Mononuclear cell (primary cell): ENCODE results near the gene NTRK2. TPM values are rescaled to one million over a fixed set of nuclear protein-coding genes. Genes with fewer than 3 reads are reported as not detected.

Source experiments
- H3K27me3 ChIP-seq: 2 replicates; pipeline ENCODE4 v1.6.0; 2011; ENCODE audit warnings: low read length, control low read depth; ENCODE audit not compliant: insufficient read depth
- H3K4me1 ChIP-seq: 2 replicates; pipeline ENCODE4 v1.5.1; 2011; ENCODE audit warnings: mild to moderate bottlenecking, low read length, control low read depth; ENCODE audit not compliant: insufficient read depth
- H3K4me3 ChIP-seq: 2 replicates; pipeline ENCODE4 v1.5.1; 2011; ENCODE audit warnings: mild to moderate bottlenecking, low read length, moderate library complexity
- H3K9me3 ChIP-seq: 2 replicates; pipeline ENCODE4 v1.5.1; 2011; ENCODE audit warnings: low read depth, mild to moderate bottlenecking, control low read depth, low read length
- total RNA-seq: library from RNA; depleted of rRNA; stranded (reverse); fragments of >200 nt; gene quantifications from one replicate; pipeline ENCODE4 v1.2.3, GENCODE V29; 2012

NTRK2 gene
- total RNA-seq, 1 donor, result 0.10 TPM

DNA sequence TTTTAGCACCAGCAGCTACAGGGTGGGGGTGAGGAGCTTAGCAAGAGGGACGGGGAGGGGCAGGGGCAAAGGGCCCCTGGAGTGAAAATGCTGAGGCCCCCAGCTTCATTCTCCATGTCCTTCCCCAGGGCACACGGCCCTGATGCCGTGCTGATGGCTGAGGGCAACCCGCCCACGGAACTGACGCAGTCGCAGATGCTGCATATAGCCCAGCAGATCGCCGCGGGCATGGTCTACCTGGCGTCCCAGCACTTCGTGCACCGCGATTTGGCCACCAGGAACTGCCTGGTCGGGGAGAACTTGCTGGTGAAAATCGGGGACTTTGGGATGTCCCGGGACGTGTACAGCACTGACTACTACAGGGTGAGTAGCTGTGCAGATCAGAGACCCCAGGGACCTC is 285.6 kb downstream of the NTRK2 start:
- Histone ChIP-seq H3K27me3 (no peaks in the 10 kb centered on the region), H3K4me3 (no peak overlapping the region), H3K9me3 (no peaks in the 10 kb centered on the region), H3K4me1 (no peaks in the 10 kb centered on the region)

DNA sequence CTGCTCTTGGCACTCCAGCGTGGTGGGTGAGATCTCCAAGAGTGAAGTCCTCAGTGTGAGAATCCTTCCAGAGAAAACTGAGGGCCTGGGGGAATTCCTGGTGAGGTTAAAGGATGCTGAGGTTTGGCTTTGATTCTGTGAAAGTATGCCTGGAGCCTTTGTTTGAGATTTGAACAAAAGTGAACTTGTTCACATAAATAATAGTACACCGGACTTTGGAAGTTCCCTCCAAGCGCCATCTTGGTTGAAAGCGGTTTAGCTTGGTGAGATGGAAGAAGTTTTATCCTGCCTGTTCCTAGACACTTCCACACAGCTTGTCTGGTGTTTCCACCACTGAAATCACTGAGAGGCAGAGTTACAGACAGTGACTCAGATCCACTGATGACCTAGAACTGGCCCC is 286.4 kb downstream of the NTRK2 start:
- Histone ChIP-seq H3K4me3 (no peak overlapping the region), H3K9me3 (no peaks in the 10 kb centered on the region), H3K27me3 (no peaks in the 10 kb centered on the region), H3K4me1 (no peaks in the 10 kb centered on the region)

DNA sequence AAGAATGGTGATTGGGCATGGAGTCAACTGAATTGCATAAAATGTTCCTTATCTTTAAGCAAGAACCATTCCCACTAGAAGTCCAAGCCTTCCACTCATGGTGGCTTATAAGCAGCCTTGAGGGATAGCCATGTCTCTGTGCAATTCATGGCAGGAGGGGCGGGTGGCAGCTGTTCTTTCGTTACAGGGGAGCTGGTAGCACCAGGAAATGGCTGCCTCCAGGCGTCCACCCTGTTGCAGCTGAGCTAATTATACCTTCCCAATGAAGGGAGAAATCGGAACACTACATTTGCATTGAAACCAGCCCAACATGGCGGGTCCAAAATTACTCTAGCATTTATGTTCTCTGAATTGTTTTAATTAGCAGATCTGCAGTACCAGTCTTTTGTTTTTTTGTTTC is 289.8 kb downstream of the NTRK2 start:
- no peaks in the 10 kb centered on the region for H3K9me3 ChIP-seq
- no peaks in the 10 kb centered on the region for H3K4me1 ChIP-seq
- H3K27me3 ChIP-seq, result no peaks in the 10 kb centered on the region
- no peak overlapping the region for H3K4me3 ChIP-seq

DNA sequence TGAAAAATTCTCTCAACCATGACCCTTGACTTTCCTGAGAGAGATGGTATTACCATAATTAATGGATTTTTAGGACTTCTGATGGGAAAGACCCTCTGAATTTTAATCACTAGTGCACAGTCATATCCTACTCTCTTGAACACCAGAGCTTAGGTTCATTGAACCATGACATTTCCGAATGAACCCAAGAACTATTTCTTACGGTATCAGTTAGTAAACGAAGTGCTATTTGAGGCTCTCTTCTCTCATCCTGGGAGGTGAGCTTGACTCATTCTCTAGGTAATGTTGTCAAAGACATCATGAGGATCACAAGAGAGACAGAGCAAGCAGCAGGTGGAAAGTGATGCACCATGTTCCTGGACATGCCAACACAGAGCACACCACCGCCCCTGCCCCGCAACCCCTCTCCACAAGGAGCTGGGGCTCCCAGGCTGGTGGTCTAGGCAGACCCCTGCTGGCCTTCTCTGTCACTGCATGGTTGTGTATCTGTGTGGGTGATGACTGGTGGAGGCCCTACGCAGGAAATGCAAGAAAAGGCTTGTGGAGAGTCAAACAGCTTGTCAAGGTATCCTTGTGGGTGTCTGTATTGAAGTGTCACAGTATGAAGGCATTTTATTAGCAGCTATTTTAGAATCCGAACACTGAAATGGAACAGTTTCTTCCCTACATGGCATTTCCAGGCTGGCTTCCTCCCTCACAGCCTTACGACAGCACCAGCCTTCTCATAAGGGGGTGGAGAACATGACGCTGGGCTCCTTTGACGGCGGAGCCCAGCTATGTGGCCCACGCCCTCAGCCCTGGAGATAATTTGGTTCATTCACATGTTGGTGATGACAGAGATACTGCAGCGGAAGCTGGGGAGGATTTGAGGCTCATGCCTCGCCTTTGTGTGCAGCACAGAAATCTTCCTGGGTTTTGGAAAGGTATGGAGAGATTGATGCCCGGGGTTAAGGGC is 297.6 kb downstream of the NTRK2 start:
- no peaks in the 10 kb centered on the region for H3K4me1 ChIP-seq
- H3K9me3 ChIP-seq, result no peaks in the 10 kb centered on the region

DNA sequence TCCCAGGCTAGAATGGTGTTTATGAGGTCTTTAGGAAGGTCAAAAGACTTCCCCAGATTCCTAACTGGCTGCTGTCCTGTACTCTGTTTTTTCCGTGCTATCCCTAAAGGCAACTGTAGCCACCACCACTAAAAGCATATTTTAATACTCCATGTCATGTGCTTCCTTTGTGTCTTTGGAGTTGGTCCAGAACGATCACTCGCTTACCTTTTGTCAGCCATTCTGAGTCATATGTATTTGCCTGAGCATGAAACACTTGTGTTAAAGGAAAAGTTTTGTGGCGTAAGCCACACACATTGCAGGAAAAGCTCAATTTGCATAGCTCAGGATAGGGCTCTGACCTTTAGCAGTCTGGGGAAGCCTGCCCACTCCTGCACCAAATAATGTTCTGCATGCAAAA is 299.6 kb downstream of the NTRK2 start:
- no peak overlapping the region for H3K4me3 ChIP-seq
- H3K27me3 ChIP-seq, result no peaks in the 10 kb centered on the region
- no peaks in the 10 kb centered on the region for H3K9me3 ChIP-seq
- H3K4me1 ChIP-seq, result no peaks in the 10 kb centered on the region

More for the DNA sequence above, 297.6 kb downstream of the NTRK2 start:
- Histone ChIP-seq H3K4me3 (no peak overlapping the region), H3K27me3 (no peaks in the 10 kb centered on the region)

DNA sequence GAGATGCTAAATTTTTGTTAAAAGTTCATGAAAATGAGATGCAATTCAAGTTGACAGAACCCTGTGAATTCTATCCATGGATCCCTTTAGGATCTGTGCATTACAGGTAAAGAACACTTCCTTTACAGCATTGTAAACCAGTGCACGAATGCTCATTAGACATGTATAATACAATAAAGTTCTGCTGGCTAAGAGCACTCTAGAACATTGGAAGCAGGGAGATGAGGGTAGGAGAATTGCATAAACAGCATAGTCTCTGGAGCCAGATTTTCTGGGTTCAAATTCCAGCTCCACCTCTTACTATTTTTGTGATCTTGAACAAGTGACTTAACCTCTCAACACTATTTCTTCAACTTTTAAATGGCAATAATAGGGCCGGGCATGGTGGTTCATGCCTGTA is 300.2 kb downstream of the NTRK2 start:
- H3K4me3 ChIP-seq, result no peak overlapping the region
- no peaks in the 10 kb centered on the region for H3K4me1 ChIP-seq

DNA sequence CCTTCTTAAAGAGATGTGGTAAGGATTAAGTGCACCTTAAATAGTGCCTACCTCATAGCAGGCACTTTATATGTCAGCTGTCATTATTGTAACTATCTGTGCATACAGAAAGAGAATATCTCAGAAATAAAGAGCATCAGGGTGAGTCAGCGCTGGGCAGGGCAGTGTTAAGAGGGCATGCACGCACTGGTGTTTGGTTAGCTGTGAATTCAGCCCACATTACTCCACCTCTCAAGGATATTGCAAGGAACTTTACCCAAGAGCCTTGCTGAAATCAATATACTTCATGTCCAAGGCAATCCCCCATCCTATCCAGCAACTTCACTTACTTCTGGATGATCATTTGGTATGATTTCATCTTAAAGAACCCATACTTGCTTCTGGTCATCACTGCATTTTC is 300.9 kb downstream of the NTRK2 start:
- no peaks in the 10 kb centered on the region for H3K27me3 ChIP-seq
- no peaks in the 10 kb centered on the region for H3K9me3 ChIP-seq
- no peaks in the 10 kb centered on the region for H3K4me1 ChIP-seq
- no peak overlapping the region for H3K4me3 ChIP-seq

More for the DNA sequence above, 300.2 kb downstream of the NTRK2 start:
- Histone ChIP-seq H3K27me3 (no peaks in the 10 kb centered on the region), H3K9me3 (no peaks in the 10 kb centered on the region)

DNA sequence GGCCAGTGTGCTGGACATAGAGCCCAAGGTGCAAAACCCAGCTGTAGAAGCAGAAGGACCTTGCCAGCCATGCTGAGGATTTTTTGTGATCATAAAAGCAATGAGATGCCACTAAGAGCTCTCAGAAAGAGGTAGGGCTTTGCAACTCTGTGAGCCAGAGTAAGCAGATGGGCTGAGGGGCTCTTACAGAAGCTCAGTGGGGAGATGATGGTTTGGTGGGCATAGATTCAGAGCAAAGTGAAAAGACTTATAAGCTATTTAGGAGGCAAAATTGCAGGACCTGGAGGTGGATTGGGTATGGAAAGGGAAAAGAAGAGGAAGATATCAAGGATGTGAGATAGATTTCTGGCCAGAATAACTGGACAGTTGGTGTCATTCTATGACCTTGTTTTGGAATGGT is 302.0 kb downstream of the NTRK2 start:
- Histone ChIP-seq H3K4me1 (no peaks in the 10 kb centered on the region), H3K27me3 (no peaks in the 10 kb centered on the region), H3K9me3 (no peaks in the 10 kb centered on the region)

DNA sequence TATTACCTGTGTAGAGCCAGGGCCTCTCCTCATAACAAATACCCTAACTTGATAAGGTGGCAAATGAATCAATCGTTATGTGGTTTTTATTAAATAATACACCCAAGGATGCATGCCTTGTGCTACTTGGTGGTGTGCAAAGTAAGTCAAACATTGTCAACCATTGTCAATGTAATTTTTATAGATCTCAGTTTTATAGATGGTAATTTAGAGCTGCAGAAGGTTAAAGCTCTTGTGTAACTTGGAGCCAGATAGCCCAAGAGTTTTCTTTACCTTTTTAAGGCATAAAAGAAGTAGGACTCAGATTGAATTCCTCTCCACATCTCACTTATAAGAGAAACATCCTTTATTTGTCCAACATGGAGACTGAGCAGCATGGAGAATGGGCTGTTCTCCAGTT is 304.7 kb downstream of the NTRK2 start:
- H3K4me1 ChIP-seq, result no peaks in the 10 kb centered on the region
- H3K9me3 ChIP-seq, result no peaks in the 10 kb centered on the region
- no peak overlapping the region for H3K4me3 ChIP-seq
- H3K27me3 ChIP-seq, result no peaks in the 10 kb centered on the region

More for the DNA sequence above, 302.0 kb downstream of the NTRK2 start:
- no peak overlapping the region for H3K4me3 ChIP-seq

DNA sequence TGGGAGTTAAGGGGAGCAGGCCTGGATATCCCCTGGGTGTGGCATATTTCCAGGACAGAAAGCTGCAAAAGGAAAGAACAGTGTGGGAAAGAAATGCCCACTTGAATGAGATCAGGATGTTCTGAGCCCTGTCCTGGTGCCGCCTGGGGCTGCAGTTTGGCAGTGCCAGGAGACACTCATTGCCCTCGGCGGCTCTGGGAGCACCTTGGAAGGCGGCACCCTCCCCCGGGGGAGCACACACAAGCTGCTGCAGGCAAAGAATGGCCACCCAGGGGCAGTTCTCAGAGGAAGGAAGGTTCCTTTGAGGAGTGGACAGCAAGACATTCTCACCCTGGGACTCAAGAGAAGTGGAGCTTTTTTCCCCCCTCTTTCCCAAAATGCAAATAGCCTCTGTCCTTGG is 305.3 kb downstream of the NTRK2 start:
- no peak overlapping the region for H3K4me3 ChIP-seq
- H3K27me3 ChIP-seq, result no peaks in the 10 kb centered on the region
- H3K4me1 ChIP-seq, result no peaks in the 10 kb centered on the region
- no peaks in the 10 kb centered on the region for H3K9me3 ChIP-seq

DNA sequence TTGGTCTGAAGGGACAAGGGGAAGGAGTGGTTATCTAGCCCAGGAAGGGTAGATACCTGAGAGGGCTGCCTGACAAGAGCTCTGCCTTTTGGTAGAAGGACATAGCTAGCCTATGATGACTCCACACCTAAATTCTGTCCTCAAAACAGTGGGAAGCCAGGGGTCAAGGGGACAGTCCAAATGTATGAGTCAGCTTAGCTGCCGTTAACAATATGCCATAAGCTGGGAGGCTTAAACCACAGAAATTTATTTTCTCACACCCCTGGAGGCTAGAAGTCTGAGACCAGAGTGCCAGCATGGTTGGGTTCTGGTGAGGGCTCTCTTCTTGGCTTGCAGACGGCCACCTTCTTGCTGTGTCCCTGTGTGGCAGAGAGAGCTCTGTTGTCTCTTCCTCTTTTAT is 306.4 kb downstream of the NTRK2 start:
- H3K9me3 ChIP-seq, result no peaks in the 10 kb centered on the region
- H3K27me3 ChIP-seq, result no peaks in the 10 kb centered on the region
- H3K4me3 ChIP-seq, result no peak overlapping the region
- H3K4me1 ChIP-seq, result no peaks in the 10 kb centered on the region

DNA sequence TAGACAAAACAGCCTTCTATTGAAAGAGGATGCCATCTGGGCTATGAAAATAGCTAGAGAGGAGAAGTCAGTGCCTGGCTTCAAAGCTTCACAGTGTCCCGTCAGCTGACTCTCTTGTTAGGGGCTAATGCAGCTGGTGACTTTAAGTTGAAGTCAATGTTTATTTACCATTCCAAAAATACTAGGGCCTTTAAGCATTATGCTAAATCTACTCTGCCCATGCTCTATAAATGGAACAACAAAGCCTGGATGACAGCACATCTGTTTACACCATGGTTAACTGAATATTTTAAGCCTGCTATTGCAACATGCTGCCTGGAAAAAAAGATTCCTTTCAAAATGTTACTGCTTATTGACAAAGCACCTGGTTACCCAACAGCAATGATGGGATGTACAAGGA is 309.1 kb downstream of the NTRK2 start:
- H3K27me3 ChIP-seq, result no peaks in the 10 kb centered on the region
- no peak overlapping the region for H3K4me3 ChIP-seq
- H3K9me3 ChIP-seq, result no peaks in the 10 kb centered on the region
- no peaks in the 10 kb centered on the region for H3K4me1 ChIP-seq

DNA sequence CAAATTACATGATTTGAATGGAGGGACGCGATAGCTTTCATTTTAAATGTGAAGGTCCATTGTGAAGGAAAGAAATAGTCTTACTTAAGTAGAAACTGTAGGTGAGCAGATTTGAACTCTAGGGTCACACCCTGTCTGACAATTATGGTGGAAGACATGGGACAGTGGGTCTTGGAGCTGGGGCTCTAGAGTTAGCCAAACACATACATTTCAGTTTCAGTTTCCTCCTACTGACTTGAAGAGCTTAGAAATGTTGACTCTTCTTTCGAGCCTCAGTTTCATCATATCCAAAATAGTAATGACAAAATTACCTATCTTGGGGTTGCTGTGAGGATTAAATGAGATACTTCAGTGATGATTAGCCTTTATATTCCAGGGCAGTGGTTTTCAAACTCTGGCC is 314.2 kb downstream of the NTRK2 start:
- H3K4me3 ChIP-seq, result no peak overlapping the region
- H3K4me1 ChIP-seq, result no peaks in the 10 kb centered on the region
- H3K9me3 ChIP-seq, result no peaks in the 10 kb centered on the region
- H3K27me3 ChIP-seq, result no peaks in the 10 kb centered on the region

DNA sequence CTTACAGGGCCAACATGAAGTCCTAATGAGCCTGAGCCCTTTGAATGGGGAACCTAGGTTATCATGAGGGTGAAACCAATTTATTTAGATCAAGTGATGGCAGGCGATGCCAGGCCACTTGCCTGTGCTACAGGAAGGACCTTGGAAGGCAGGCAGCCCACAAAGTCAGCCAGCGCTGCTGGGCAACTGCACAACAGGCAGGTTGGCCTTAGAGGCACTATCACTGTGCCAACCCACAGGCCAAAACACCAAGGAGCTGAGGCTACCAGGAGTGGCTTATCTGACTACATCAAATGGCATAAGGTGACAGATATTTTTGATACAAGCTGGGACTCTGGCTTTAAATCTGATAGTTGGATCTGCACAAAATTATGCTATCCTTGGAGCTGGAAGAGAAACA is 319.1 kb downstream of the NTRK2 start:
- no peak overlapping the region for H3K4me3 ChIP-seq
- H3K27me3 ChIP-seq, result no peaks in the 10 kb centered on the region
- no peaks in the 10 kb centered on the region for H3K9me3 ChIP-seq
- H3K4me1 ChIP-seq, result no peaks in the 10 kb centered on the region

DNA sequence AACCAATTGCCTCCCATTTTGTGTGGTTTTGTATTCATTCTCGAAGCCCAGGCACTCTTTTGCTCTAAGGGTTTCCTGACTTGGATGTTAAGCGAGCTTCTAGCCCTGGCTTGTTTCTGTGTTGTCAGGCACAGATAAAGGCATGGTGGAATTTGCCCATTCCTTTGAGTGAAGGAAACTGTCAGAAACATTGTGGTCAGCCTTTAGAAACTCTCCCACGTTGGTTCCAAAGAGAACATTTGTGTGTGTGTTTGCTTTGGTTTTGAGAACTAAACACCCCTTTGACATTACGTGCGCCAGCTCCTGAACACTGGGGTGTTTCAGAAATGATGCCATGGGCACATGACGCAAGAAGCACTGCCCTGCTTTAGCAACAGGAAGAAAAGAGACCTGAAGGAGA is 320.9 kb downstream of the NTRK2 start:
- H3K4me1 ChIP-seq, result no peaks in the 10 kb centered on the region

More for the DNA sequence above, 320.9 kb downstream of the NTRK2 start:
- Histone ChIP-seq H3K9me3 (no peaks in the 10 kb centered on the region), H3K27me3 (no peaks in the 10 kb centered on the region), H3K4me3 (no peak overlapping the region)
